Suprapubic skin (tissue), 4 donors: ENCODE measurements around the gene RALGAPA2. TPM values are rescaled to one million over a fixed set of nuclear protein-coding genes. Genes with fewer than 3 reads are reported as not detected.

Experiments used
- DNase-seq, 2 donors: peaks; one replicate each; pipeline ENCODE4 v3.0.0-alpha.2; 2019; ENCODE audit warnings: low spot score in 2 of 2
- H3K27ac ChIP-seq: fragments of 200-600 bp; sonication (generic); one replicate; pipeline ENCODE4 v1.5.1; 2019
- H3K27me3 ChIP-seq: fragments of 200-600 bp; sonication (generic); one replicate; pipeline ENCODE4 v1.5.1; 2019
- H3K36me3 ChIP-seq: fragments of 200-600 bp; sonication (generic); one replicate; pipeline ENCODE4 v1.5.1; 2019
- H3K4me1 ChIP-seq: fragments of 200-600 bp; sonication (generic); one replicate; pipeline ENCODE4 v1.5.1; 2019
- H3K4me3 ChIP-seq: fragments of 200-600 bp; sonication (generic); one replicate; pipeline ENCODE4 v1.5.1; 2019; ENCODE audit warnings: mild to moderate bottlenecking
- H3K9me3 ChIP-seq: fragments of 200-600 bp; sonication (generic); one replicate; pipeline ENCODE4 v1.5.1; 2019
- CTCF ChIP-seq, 2 donors: fragments of 200-600 bp in 1 of 2; fragments of 450-650 bp in 1 of 2; sonication (generic) in 1 of 2; IDR thresholded peaks; one replicate each; pipeline ENCODE4 v1.5.1; 2016 to 2019; ENCODE audit warnings: antibody characterized with exemption in 2 of 2, mild to moderate bottlenecking in 1 of 2, moderate library complexity in 1 of 2
- EP300 ChIP-seq: sonication (generic); formaldehyde crosslinking; IDR thresholded peaks from one replicate; pipeline ENCODE4 v1.6.1; 2017; ENCODE audit warnings: antibody characterized with exemption
- POLR2A ChIP-seq, 2 donors: fragments of 450-650 bp; IDR thresholded peaks; one replicate each; pipeline ENCODE4 v1.6.1; 2017; ENCODE audit warnings: antibody characterized with exemption in 2 of 2, mild to moderate bottlenecking in 2 of 2, moderate library complexity in 2 of 2
- POLR2AphosphoS5 ChIP-seq, 3 donors: sonication (generic); formaldehyde crosslinking; IDR thresholded peaks; one replicate each; pipeline ENCODE4 v1.6.1; 2017; ENCODE audit warnings: antibody characterized with exemption in 3 of 3
- WGBS: methylation state at CpG from one replicate; pipeline ENCODE4 v1.1.5; 2018; 5-methylcytosine and 5-hydroxymethylcytosine counted together
- total RNA-seq, 4 donors: library from RNA; depleted of rRNA; stranded (reverse); fragments of >200 nt; gene quantifications; one replicate each; pipeline ENCODE4 v1.1.0, GENCODE V29; 2016

The RALGAPA2 gene
- total RNA-seq, 4 donors from 2014 or later = 51.9 to 97.8 (median 72.0) TPM

DNA sequence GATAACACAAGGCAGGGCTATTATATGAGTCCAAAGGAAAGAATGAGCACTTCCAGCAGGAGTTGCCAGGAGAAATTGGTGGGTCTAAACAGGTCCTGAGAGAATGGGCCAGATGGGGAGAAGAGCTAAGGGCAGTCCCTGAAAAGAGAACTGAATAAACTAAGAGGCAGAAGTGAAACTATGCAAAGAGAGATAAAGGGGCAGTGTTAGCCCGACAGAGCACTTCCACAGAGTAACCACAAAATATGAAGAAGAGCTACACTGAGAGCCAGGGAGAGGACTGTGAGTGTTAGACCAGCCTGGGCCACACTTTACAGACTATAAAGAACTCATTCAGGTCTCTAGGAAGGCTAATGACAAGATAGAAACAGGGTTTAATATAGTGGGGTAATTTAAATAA, 43.8 kb downstream of the RALGAPA2 start:
- Histone ChIP-seq H3K4me3 (no peak overlapping the region), H3K9me3 (no peaks in the 10 kb centered on the region), H3K27ac (no peak overlapping the region), H3K27me3 (no peaks in the 10 kb centered on the region), H3K4me1 (peaks cover 3% of the 10 kb centered on the region), H3K36me3 (no peaks in the 10 kb centered on the region)
- TF ChIP-seq CTCF (IDR thresholded peaks at IDR 0.05) = no peak
- TF ChIP-seq POLR2AphosphoS5 (IDR thresholded peaks at IDR 0.05) = no peak
- TF ChIP-seq EP300 = no peak
- TF ChIP-seq POLR2A (IDR thresholded peaks at IDR 0.05) = no peak
- 48% methylated on average over 1 of the region's 1 CpG for WGBS
- DNase-seq = no peak

- Histone ChIP-seq H3K27ac (no peak overlapping the region), H3K4me3 (no peak overlapping the region), H3K27me3 (no peaks in the 10 kb centered on the region), H3K9me3 (no peaks in the 10 kb centered on the region), H3K36me3 (no peaks in the 10 kb centered on the region), H3K4me1 (peaks cover 3% of the 10 kb centered on the region)
- no peak for DNase-seq
- no peak for TF ChIP-seq EP300
- WGBS = 76% methylated on average over 5 of the region's 5 CpGs
Observed at GRCh38 chr20:20666359-20666758, 46.1 kb downstream of the RALGAPA2 start.

DNA sequence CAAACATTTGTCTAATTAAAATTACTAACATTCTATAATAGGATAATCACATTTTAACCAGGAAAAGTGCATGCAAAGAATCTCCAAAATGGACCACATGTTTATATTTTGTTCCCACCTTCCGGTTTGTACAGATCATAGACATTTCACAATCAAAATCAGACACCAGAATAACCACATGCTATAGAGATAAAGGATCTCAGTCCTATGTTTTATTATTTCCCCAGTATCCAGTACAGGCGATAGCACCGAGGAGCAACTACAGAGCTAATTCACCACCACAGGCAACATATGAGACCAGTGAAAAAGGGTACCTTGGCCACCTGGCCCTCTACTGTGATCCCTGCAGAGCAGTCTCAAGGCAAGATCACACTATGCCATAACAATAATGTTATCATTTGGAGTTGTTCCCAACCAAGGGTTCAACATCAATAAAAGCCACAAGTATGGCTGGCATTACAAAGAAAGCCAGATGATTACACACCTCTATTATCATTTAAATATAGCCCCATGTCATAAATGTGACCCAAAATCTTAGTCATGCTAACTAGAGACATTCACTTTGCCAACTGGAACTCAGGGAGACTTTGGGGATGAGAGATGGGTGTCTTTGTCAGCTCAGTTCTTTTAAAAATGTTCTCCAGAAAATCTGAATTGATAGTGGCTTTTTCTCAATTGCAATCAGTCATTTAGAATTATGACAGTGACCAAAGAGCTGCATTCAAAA, 46.7 kb downstream of the RALGAPA2 start:
- Histone ChIP-seq H3K27me3 (no peaks in the 10 kb centered on the region), H3K27ac (no peak overlapping the region), H3K4me3 (no peak overlapping the region), H3K4me1 (peaks cover 3% of the 10 kb centered on the region), H3K36me3 (no peaks in the 10 kb centered on the region), H3K9me3 (no peaks in the 10 kb centered on the region)
- WGBS = 77% methylated on average over 3 of the region's 3 CpGs
- DNase-seq = no peak
- TF ChIP-seq POLR2AphosphoS5 (IDR thresholded peaks at IDR 0.05) (no peak), EP300 (no peak), POLR2A (IDR thresholded peaks at IDR 0.05) (no peak)

DNA sequence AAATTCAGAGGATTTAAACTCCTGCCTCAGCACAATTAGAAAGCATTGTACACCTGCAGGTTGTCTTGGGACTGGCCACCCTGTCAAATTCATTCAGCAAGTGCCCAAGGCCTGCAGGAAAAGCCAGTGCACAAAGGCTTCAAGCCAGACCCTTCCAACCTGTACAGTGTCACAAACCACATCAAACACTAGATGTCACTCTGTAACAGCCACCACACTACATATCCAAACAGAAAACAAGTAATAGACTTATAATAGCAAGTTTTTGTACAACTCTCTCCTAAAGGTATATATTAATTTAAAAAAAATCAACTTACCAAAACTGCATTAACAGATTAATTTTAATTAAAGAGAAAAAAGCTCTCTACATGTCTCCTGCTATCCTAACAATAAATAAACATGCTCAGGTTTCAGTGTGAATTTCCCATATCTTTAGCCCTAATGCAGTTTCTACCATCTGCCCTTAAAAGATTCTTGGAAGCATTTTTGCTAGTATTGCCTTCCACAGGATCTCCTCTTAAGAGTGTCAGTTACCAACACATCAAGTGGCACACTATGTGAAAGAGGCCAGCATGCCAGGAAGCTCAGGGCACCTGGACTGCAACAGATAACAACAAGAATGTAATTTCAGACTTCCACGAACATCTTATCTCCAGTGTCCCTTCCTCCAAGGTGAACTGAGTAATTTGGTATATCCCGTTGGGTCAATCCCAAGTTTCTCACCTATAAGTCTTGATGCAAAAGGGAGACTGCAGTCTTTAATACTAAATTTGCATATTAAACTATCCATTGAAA, 47.5 kb downstream of the RALGAPA2 start:
- H3K27me3 ChIP-seq = no peaks in the 10 kb centered on the region
- H3K4me1 ChIP-seq = peaks cover 3% of the 10 kb centered on the region
- no peaks in the 10 kb centered on the region for H3K36me3 ChIP-seq
- TF ChIP-seq CTCF (IDR thresholded peaks at IDR 0.05) (peak in 1 of 2 donors; percentile 34), POLR2A (IDR thresholded peaks at IDR 0.05) (no peak)
- DNase-seq = no peak
- H3K27ac ChIP-seq = no peak overlapping the region
- no peaks in the 10 kb centered on the region for H3K9me3 ChIP-seq
- H3K4me3 ChIP-seq = no peak overlapping the region
- WGBS = 74% methylated on average over 2 of the region's 2 CpGs

- H3K36me3 ChIP-seq = no peaks in the 10 kb centered on the region
- TF ChIP-seq CTCF (IDR thresholded peaks at IDR 0.05) (no peak), POLR2AphosphoS5 (IDR thresholded peaks at IDR 0.05) (no peak), POLR2A (IDR thresholded peaks at IDR 0.05) (no peak), EP300 (no peak)
- no peaks in the 10 kb centered on the region for H3K27me3 ChIP-seq
- 88% methylated on average over 3 of the region's 3 CpGs for WGBS
- no peak for DNase-seq
- H3K4me3 ChIP-seq = no peak overlapping the region
- no peak overlapping the region for H3K27ac ChIP-seq
- peaks cover 3% of the 10 kb centered on the region for H3K4me1 ChIP-seq
- H3K9me3 ChIP-seq = no peaks in the 10 kb centered on the region
Observed at GRCh38 chr20:20663841-20664240, 48.6 kb downstream of the RALGAPA2 start.

DNA sequence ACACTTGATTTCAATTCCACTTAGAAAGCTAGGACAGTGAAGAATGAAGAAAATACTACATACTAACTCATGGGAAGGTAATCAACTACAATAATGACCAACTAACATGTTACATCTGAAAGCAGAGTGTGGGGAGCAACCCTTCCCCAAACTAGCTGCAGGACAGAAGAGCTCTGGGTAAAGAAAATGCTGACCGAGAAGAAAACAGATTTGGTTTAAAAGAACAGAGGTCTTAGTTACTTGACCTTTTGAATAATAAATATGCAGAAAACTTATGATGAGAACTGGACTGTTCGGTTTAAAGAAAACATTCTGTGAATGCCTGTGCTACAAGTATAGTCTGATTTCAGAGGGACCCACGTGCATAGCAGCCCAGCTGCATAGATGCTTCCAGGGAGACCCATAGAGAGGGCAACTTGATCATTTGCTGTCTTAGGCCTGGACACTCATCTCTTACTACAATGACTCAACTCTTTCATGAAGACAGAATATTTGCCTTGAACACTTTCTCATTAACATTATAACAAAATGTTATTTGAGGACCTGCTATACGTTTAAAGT, 53.5 kb downstream of the RALGAPA2 start:
- H3K36me3 ChIP-seq = no peaks in the 10 kb centered on the region
- 82% methylated on average over 4 of the region's 4 CpGs for WGBS
- H3K4me1 ChIP-seq = no peaks in the 10 kb centered on the region
- no peak for TF ChIP-seq POLR2A (IDR thresholded peaks at IDR 0.05)
- no peak for TF ChIP-seq POLR2AphosphoS5 (IDR thresholded peaks at IDR 0.05)
- no peaks in the 10 kb centered on the region for H3K9me3 ChIP-seq
- H3K27me3 ChIP-seq = no peaks in the 10 kb centered on the region
- no peak overlapping the region for H3K27ac ChIP-seq
- H3K4me3 ChIP-seq = no peak overlapping the region
- no peak for DNase-seq
